Effector memory CD4-positive, alpha-beta T cell (primary cell): ENCODE results near the gene RBPJL.

Experiments used
- DNase-seq, 3 donors: peaks; one replicate each; pipeline ENCODE4 v3.0.0-alpha.2; 2020
- H3K27ac ChIP-seq: 2 replicates; pipeline ENCODE4 v1.7.0; 2013; ENCODE audit warnings: mild to moderate bottlenecking, low read length, moderate library complexity; ENCODE audit not compliant: insufficient read depth, poor library complexity, severe bottlenecking
- H3K27me3 ChIP-seq: replicated peaks from 2 replicates; pipeline ENCODE4 v1.7.0; 2013; ENCODE audit warnings: mild to moderate bottlenecking, low read length; ENCODE audit not compliant: insufficient read depth, control insufficient read depth, poor library complexity, severe bottlenecking
- H3K36me3 ChIP-seq: 2 replicates; pipeline ENCODE4 v1.7.0; 2013; ENCODE audit warnings: mild to moderate bottlenecking, low read length, moderate library complexity; ENCODE audit not compliant: control insufficient read depth, insufficient read depth
- H3K4me1 ChIP-seq: 2 replicates; pipeline ENCODE4 v1.7.0; 2013; ENCODE audit warnings: low read length, mild to moderate bottlenecking; ENCODE audit not compliant: control insufficient read depth, insufficient read depth, poor library complexity, severe bottlenecking
- H3K4me3 ChIP-seq: 2 replicates; pipeline ENCODE4 v1.7.0; 2013; ENCODE audit warnings: low read length, low read depth, mild to moderate bottlenecking; ENCODE audit not compliant: insufficient read depth, poor library complexity, severe bottlenecking
- H3K9me3 ChIP-seq: 2 replicates; pipeline ENCODE4 v1.7.0; 2013; ENCODE audit warnings: mild to moderate bottlenecking, low read length, moderate library complexity; ENCODE audit not compliant: control insufficient read depth
- total RNA-seq, 3 donors: gene quantifications; one replicate each; lab custom pipeline; 2026; lab: John Stamatoyannopoulos, UW

Gene RBPJL
- 0 reads per million in 3 donors for total RNA-seq

GRCh38 chr20:45306431-45306982, at the start of gene RBPJL:
Gene RBPJL, plus strand, starts transcription at chr20:45306840. Its CDS starts 83 bp downstream, at chr20:45306923.
- H3K4me3 ChIP-seq: no peak within 1 kb of the TSS
- peaks cover 9% of the 10 kb centered on the region for H3K27me3 ChIP-seq

GRCh38 chr20:45257161-45257560, 49.5 kb upstream of the RBPJL start:
- no peaks in the 10 kb centered on the region for H3K27me3 ChIP-seq
- no peak for DNase-seq
- H3K4me3 ChIP-seq: no peak overlapping the region
- no peaks in the 10 kb centered on the region for H3K36me3 ChIP-seq
- no peak overlapping the region for H3K27ac ChIP-seq
- H3K9me3 ChIP-seq: no peaks in the 10 kb centered on the region
- no peaks in the 10 kb centered on the region for H3K4me1 ChIP-seq

More at GRCh38 chr20:45306431-45306982, at the start of gene RBPJL:
- DNase-seq: peak in 1 of 3 donors; percentile 28
- H3K9me3 ChIP-seq: no peaks in the 10 kb centered on the region
- no peaks in the 10 kb centered on the region for H3K4me1 ChIP-seq
- no peaks in the 10 kb centered on the region for H3K36me3 ChIP-seq
- no peak within 1 kb of the TSS for H3K27ac ChIP-seq

DNA sequence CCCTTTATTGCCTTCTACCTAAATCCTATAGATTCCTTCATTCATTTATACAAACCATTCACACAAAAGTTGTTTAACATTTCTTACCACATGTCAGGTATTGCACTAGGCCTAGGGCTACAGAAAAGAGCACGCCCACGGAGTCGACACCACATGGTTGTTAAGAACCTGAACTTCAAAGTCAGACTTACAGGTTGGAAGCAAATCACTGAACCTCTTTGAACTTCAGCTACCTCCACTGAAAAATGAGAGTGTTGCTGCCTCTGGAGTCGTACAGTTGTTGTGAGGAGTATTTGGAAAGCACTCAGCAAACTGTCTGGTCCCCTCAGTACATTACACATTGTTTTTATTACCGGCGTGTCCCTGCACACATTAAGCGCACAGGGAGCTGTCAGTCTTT, 48.9 kb upstream of the RBPJL start:
- Histone ChIP-seq H3K36me3 (no peaks in the 10 kb centered on the region), H3K27me3 (no peaks in the 10 kb centered on the region), H3K27ac (no peak overlapping the region), H3K9me3 (no peaks in the 10 kb centered on the region), H3K4me3 (no peak overlapping the region), H3K4me1 (no peaks in the 10 kb centered on the region)
- no peak for DNase-seq

- no peaks in the 10 kb centered on the region for H3K27me3 ChIP-seq
- no peak overlapping the region for H3K27ac ChIP-seq
- DNase-seq: no peak
- H3K36me3 ChIP-seq: no peaks in the 10 kb centered on the region
- H3K9me3 ChIP-seq: no peaks in the 10 kb centered on the region
- H3K4me3 ChIP-seq: no peak overlapping the region
- H3K4me1 ChIP-seq: no peaks in the 10 kb centered on the region
Measured at GRCh38 chr20:45258259-45258658, 48.4 kb upstream of the RBPJL start.

GRCh38 chr20:45258664-45259063, 48.0 kb upstream of the RBPJL start:
- DNase-seq: no peak
- Histone ChIP-seq H3K36me3 (no peaks in the 10 kb centered on the region), H3K9me3 (no peaks in the 10 kb centered on the region), H3K27ac (no peak overlapping the region), H3K27me3 (no peaks in the 10 kb centered on the region), H3K4me1 (no peaks in the 10 kb centered on the region), H3K4me3 (no peak overlapping the region)

GRCh38 chr20:45263556-45264266, 42.9 kb upstream of the RBPJL start:
- H3K4me3 ChIP-seq: no peak overlapping the region
- H3K27me3 ChIP-seq: no peaks in the 10 kb centered on the region
- H3K27ac ChIP-seq: no peak overlapping the region
- H3K36me3 ChIP-seq: no peaks in the 10 kb centered on the region
- DNase-seq: no peak
- H3K9me3 ChIP-seq: no peaks in the 10 kb centered on the region
- H3K4me1 ChIP-seq: no peaks in the 10 kb centered on the region

GRCh38 chr20:45266977-45267376, 39.7 kb upstream of the RBPJL start:
- Histone ChIP-seq H3K9me3 (no peaks in the 10 kb centered on the region), H3K27ac (no peak overlapping the region), H3K27me3 (peaks cover 4% of the 10 kb centered on the region), H3K4me1 (no peaks in the 10 kb centered on the region), H3K36me3 (no peaks in the 10 kb centered on the region), H3K4me3 (no peak overlapping the region)
- no peak for DNase-seq

GRCh38 chr20:45268531-45268930, 38.1 kb upstream of the RBPJL start:
- Histone ChIP-seq H3K27me3 (peaks cover 4% of the 10 kb centered on the region), H3K9me3 (no peaks in the 10 kb centered on the region), H3K4me3 (no peak overlapping the region), H3K4me1 (no peaks in the 10 kb centered on the region), H3K36me3 (no peaks in the 10 kb centered on the region), H3K27ac (no peak overlapping the region)
- no peak for DNase-seq

GRCh38 chr20:45269056-45269455, 37.6 kb upstream of the RBPJL start:
- Histone ChIP-seq H3K4me3 (no peak overlapping the region), H3K27ac (no peak overlapping the region), H3K9me3 (no peaks in the 10 kb centered on the region), H3K4me1 (no peaks in the 10 kb centered on the region), H3K36me3 (no peaks in the 10 kb centered on the region), H3K27me3 (peaks cover 4% of the 10 kb centered on the region)
- no peak for DNase-seq

- H3K4me1 ChIP-seq: no peaks in the 10 kb centered on the region
- no peak overlapping the region for H3K4me3 ChIP-seq
- H3K27ac ChIP-seq: no peak overlapping the region
- DNase-seq: no peak
- no peaks in the 10 kb centered on the region for H3K9me3 ChIP-seq
- H3K27me3 ChIP-seq: peaks cover 4% of the 10 kb centered on the region
- H3K36me3 ChIP-seq: no peaks in the 10 kb centered on the region
Measured at GRCh38 chr20:45269754-45270270, 36.8 kb upstream of the RBPJL start.
